ENCODE data around the gene CCDC34.

CCDC34 gene

DNA sequence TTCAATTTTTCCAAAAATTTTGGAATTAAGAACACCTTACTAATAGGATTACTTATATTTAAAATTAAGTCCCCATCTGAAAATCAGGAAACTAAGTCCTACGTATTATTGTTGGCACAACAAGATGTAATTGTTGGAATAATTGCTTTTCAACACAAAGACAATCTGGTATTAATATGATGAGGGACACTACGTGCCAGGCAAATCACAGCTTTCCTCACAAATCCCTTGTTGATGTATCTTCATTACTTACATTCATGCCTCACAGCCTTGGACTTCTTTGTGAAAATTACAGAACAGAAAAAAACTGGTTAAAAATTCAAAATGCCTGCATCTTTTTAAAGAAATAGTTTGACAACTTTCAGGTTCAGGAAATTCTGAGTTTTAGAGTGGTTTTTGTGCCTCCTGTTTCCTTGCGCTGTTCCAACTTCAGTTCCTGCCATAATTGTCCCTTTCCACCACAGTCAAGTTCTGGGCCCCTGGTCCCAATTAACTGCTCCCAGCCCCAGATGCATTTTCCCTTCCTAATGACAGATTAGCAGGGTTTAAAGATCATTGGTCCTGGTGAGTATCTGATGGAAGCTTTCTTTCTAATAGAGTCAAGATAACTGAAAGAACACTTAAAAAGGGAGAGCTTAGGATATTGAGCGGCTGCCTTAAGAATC is 23.3 kb upstream of the CCDC34 start:
- TF ChIP-seq, protein P1, sequence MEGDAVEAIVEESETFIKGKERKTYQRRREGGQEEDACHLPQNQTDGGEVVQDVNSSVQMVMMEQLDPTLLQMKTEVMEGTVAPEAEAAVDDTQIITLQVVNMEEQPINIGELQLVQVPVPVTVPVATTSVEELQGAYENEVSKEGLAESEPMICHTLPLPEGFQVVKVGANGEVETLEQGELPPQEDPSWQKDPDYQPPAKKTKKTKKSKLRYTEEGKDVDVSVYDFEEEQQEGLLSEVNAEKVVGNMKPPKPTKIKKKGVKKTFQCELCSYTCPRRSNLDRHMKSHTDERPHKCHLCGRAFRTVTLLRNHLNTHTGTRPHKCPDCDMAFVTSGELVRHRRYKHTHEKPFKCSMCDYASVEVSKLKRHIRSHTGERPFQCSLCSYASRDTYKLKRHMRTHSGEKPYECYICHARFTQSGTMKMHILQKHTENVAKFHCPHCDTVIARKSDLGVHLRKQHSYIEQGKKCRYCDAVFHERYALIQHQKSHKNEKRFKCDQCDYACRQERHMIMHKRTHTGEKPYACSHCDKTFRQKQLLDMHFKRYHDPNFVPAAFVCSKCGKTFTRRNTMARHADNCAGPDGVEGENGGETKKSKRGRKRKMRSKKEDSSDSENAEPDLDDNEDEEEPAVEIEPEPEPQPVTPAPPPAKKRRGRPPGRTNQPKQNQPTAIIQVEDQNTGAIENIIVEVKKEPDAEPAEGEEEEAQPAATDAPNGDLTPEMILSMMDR (IDR thresholded peaks at IDR 0.05) = no peak
- H3K4me2 ChIP-seq (ENCODE audit: low read length) = no peak overlapping the region
- no peaks in the 10 kb centered on the region for H3K27me3 ChIP-seq (ENCODE audit: control insufficient read depth, insufficient read depth, low read length)
- H3K79me2 ChIP-seq = no peaks in the 10 kb centered on the region
- H3K9me3 ChIP-seq (ENCODE audit: control insufficient read depth, low read length) = no peaks in the 10 kb centered on the region
- no peak overlapping the region for H3K27ac ChIP-seq
- H3K9ac ChIP-seq = no peak overlapping the region
- H3K4me1 ChIP-seq = no peaks in the 10 kb centered on the region
- H3K4me3 ChIP-seq (ENCODE audit: low read depth, low read length) = no peak overlapping the region
- no peaks in the 10 kb centered on the region for H3K36me3 ChIP-seq (ENCODE audit: control insufficient read depth, insufficient read depth, low read length)
- H2AFZ ChIP-seq = no peak overlapping the region

GRCh38 chr11:27385245-27385644 is 22.2 kb upstream of the CCDC34 start:
- Histone ChIP-seq H3K4me2 (ENCODE audit: low read length) (no peak overlapping the region), H3K27ac (no peak overlapping the region)
- TF ChIP-seq, protein P1 (IDR thresholded peaks at IDR 0.05) = no peak

DNA sequence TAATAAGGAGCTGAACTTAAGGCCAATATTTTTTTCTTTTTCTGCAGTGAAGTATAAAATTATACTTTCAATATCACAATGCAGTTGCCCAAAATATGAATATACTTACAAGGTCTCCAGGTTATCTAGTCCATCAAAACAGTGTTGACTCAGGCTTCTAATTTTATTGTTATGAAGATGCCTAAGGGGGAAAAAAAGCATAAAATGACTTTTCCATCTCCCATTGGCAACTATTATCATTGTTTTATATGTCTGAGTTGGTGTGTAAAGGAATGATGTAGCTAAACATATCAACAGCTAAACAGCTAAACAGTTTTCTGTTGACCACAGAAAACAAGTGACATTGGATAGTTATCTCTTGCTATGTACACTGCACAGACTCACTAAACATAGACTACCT is 21.2 kb upstream of the CCDC34 start:
- no peak overlapping the region for H2AFZ ChIP-seq
- H3K4me1 ChIP-seq = no peaks in the 10 kb centered on the region
- TF ChIP-seq, protein P1 (IDR thresholded peaks at IDR 0.05) = no peak
- H3K9ac ChIP-seq = no peak overlapping the region
- H3K36me3 ChIP-seq (ENCODE audit: control insufficient read depth, insufficient read depth, low read length) = no peaks in the 10 kb centered on the region
- no peak overlapping the region for H3K4me3 ChIP-seq (ENCODE audit: low read depth, low read length)
- no peak overlapping the region for H3K27ac ChIP-seq
- no peak overlapping the region for H3K4me2 ChIP-seq (ENCODE audit: low read length)
- no peaks in the 10 kb centered on the region for H3K79me2 ChIP-seq
- no peaks in the 10 kb centered on the region for H3K27me3 ChIP-seq (ENCODE audit: control insufficient read depth, insufficient read depth, low read length)
- no peaks in the 10 kb centered on the region for H3K9me3 ChIP-seq (ENCODE audit: control insufficient read depth, low read length)

More at GRCh38 chr11:27385245-27385644, 22.2 kb upstream of the CCDC34 start:
- no peaks in the 10 kb centered on the region for H3K9me3 ChIP-seq (ENCODE audit: control insufficient read depth, low read length)
- H3K4me3 ChIP-seq (ENCODE audit: low read depth, low read length) = no peak overlapping the region
- H3K27me3 ChIP-seq (ENCODE audit: control insufficient read depth, insufficient read depth, low read length) = no peaks in the 10 kb centered on the region
- H3K36me3 ChIP-seq (ENCODE audit: control insufficient read depth, insufficient read depth, low read length) = no peaks in the 10 kb centered on the region
- no peaks in the 10 kb centered on the region for H3K4me1 ChIP-seq
- no peak overlapping the region for H2AFZ ChIP-seq
- H3K79me2 ChIP-seq = no peaks in the 10 kb centered on the region
- no peak overlapping the region for H3K9ac ChIP-seq

DNA sequence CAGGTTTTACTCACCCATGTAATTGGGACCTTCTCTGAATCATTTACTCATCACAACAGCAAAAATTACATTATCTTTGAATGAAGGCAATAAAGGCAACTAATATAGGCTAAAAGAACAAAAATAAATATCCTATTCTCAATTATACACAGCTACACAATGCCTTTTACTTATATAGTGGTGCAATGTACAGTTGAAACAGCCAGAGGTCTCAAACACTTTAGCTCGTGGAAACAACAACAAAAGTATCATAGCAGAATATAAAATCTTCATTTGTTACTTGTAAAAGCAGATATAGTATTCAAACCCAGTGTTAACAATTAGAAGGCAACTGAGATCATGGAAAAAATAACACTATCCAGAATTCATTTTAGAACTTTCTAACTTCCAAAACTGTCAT is 20.6 kb upstream of the CCDC34 start:
- H3K79me2 ChIP-seq = no peaks in the 10 kb centered on the region
- H3K4me3 ChIP-seq (ENCODE audit: low read depth, low read length) = no peak overlapping the region
- no peaks in the 10 kb centered on the region for H3K27me3 ChIP-seq (ENCODE audit: control insufficient read depth, insufficient read depth, low read length)
- H3K9me3 ChIP-seq (ENCODE audit: control insufficient read depth, low read length) = no peaks in the 10 kb centered on the region
- H3K36me3 ChIP-seq (ENCODE audit: control insufficient read depth, insufficient read depth, low read length) = no peaks in the 10 kb centered on the region
- TF ChIP-seq, protein P1 (IDR thresholded peaks at IDR 0.05) = no peak
- H3K4me2 ChIP-seq (ENCODE audit: low read length) = no peak overlapping the region
- no peaks in the 10 kb centered on the region for H3K4me1 ChIP-seq
- H2AFZ ChIP-seq = no peak overlapping the region
- H3K9ac ChIP-seq = no peak overlapping the region
- no peak overlapping the region for H3K27ac ChIP-seq

DNA sequence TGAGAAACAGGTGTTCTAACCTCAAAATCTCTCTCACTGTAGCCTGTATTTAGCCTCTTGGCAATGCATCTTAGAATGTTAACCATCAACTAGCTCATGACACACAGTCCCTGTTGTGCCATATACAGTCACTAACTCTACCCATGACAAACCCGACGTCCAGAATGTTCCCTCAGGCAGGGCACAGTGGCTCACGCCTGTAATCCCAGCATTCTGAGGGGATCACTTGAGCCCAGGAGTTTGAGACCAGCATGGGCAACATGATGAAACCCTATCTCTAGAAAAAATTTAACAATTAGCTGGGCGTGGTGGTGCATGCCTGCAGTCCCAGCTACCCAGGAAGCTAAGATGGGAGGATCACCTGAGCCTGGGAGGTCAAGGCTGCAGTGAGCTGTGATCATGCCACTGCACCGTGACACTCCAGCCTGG is 18.2 kb upstream of the CCDC34 start:
- no peaks in the 10 kb centered on the region for H3K79me2 ChIP-seq
- H3K9ac ChIP-seq = no peak overlapping the region
- no peaks in the 10 kb centered on the region for H3K9me3 ChIP-seq (ENCODE audit: control insufficient read depth, low read length)
- H2AFZ ChIP-seq = no peak overlapping the region
- H3K27ac ChIP-seq = no peak overlapping the region
- no peaks in the 10 kb centered on the region for H3K27me3 ChIP-seq (ENCODE audit: control insufficient read depth, insufficient read depth, low read length)
- no peaks in the 10 kb centered on the region for H3K36me3 ChIP-seq (ENCODE audit: control insufficient read depth, insufficient read depth, low read length)
- H3K4me3 ChIP-seq (ENCODE audit: low read depth, low read length) = no peak overlapping the region
- TF ChIP-seq, protein P1 (IDR thresholded peaks at IDR 0.05) = no peak
- H3K4me1 ChIP-seq = no peaks in the 10 kb centered on the region
- H3K4me2 ChIP-seq (ENCODE audit: low read length) = no peak overlapping the region

Measured in parathyroid adenoma (tissue), 2 donors.